ENCODE data around the gene S100A6.
"Not testable (repeated sequence)": the region's sequence is repeated elsewhere in the genome, so short reads cannot be mapped to it uniquely, and the experiment has no call there.

Gene S100A6

GRCh38 chr1:153563483-153563901 lies 27.7 kb upstream of the S100A6 start:
- DNase-seq, result no peak

DNA sequence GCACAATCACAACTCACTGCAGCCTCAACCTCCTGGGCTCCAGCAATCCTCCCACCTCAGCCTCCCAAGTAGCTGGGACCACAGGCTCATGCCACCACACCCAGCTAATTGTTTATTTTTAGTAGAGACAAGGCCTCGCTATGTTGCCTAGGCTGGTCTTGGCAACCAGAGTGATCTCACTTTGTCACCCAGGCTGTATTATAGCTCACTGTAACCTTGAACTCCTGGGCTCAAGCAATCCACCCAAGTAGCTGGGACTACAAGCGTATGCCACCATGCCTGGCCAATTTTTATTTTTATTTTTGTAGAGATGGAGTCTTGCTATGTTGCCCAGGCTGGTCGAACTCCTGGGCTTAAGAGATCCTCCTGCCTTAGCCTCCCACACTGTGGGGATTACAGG lies 26.2 kb upstream of the S100A6 start:
- DNase-seq, result not testable (repeated sequence)

- no peak for DNase-seq
Measured at GRCh38 chr1:153561466-153561985, 25.7 kb upstream of the S100A6 start.

GRCh38 chr1:153560771-153561465 lies 25.1 kb upstream of the S100A6 start:
- DNase-seq, result no peak

GRCh38 chr1:153560241-153560640 lies 24.4 kb upstream of the S100A6 start:
- DNase-seq, result no peak

DNA sequence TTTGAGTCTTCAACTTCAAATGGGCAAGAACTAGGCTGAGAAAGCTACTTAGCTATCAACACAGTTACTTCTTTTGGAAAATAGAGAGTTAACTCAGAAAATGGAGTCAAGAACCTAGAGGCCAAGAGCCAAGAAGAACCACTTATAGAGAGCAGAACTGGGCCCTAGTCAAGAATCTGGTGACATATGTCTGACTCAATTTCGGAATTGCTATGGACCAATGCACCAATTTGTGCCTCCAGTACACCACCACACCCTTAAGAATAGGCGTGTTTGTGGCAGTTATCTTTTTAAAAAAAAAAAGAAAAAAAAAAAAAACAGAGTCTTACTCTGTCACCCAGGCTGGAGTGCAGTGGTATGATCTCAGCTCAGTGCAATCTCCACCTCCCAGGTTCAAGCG lies 22.1 kb upstream of the S100A6 start:
- no peak for DNase-seq

DNA sequence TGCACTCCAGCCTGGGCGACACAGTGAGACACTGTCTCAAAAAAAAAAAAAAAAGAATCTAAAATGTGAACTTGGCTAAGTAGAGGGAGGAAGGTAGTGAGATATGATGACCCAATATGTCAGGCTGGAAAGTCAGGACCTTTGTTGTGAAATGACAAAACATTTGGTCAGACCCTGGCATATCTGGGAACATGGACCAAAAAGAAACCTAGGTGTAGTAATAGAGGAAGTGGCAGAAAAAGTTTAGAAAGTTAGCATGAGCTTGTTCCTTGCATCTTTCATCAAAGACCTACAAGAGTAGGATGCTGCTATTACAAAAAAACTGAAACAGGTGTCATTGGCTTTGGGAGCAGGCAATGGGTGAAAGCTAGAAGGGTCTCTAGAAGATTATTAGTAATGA lies 20.6 kb upstream of the S100A6 start:
- no peak for DNase-seq

DNA sequence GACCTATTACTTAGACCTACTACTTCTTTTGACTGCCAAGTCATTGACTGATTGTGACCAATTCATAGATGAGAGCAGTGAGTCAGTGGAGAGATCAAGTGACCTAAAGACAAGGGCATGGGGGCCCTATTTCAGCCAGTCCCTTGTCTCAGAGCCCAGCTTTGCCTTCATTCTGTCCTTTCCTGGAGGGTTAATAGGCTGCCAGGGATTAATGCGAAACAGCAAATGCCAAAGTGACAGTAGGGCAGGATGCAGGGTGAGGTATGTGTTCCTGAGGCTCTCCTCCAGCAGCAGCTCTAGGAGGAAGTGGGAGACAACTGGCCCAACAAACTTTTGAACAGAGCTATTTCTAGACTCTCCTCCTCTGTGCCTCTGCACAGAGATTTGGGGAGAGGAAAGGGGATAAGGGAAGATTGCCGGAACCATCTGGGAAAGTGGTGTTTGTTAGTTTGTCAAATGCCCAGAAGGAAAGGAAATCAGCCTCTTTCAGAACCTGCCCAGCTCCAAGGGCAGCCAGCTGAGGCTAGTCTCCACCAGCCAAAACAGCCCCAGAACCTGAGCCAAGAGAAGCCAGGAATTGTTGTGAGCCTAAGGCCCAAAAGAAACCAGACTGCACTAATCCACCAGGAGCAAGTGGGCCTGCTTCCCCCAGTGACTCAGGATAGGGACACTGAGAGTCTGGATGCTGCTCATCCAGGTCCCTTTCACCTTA lies 18.2 kb upstream of the S100A6 start:
- no peak for DNase-seq

DNA sequence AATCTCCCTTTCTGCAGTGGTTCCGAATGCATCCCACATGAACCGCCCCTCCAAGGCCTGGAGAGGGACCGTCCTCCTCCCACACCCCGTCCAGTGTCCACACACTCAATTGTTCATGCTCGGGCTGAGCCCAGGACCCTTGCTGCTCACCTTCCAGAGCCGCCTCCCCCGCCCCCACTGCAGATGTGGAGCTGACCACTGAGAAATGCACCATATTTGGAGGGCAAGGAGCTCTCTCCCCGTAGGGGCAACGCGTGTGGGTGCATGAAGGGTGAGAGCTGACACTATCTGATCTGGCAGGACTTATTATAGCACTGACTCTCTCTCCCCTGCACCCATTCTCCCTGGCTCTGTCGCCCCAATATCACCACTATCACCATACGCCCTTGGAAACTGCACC lies 17.3 kb upstream of the S100A6 start:
- no peak for DNase-seq

DNA sequence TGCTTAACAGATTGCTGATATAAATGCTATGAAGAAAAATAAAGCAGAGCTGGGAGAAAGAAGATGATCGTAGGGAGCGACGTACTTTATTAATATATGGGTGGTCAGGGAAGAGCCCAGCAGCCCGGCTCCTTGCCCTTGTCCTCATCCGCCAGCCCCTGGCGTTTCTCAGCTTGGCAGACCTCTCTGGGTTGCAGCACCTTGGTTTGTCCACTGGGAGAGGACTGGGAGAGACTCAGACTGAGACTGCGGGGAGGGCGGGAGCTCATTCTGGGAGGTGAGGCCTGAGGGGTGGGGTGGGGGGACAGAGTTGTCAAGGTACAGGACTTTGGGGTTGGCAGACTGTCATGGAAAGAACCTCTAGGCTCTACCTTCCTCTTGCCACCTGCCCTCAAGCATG lies 16.5 kb upstream of the S100A6 start:
- DNase-seq, result no peak

DNA sequence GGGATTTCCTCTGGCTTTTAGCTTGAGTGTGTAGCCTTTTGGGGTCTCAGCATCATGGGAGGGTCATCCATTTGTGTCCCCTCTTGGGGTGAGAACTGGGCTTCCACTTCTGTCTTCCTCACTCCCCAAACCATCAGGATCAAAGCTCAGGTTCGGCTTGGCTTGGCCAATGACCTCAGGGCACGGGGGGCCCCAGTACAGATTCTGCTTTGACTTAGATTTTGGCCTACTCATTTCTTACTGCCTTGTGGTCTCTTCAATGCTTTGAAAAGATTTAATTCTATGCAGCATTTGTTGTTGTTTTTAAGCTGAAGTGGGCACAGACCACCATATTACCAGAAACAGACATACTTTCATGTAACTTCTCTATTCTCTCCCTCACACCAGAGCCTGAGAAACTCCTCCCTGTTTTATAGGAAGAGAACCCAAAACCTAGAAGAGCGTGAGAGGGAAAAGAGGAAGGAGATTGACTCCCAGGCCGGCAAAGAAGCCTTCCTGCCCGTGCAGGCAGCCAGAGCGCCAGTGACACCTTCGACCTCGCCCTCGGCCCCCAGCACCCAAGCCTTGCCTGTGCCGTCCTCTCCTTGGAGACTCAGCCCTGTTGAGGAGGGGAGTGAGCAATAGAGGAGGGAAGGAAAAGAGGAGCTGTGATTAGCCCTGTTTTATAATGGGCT lies 15.2 kb upstream of the S100A6 start:
- no peak for DNase-seq

- no peak for DNase-seq
Measured at GRCh38 chr1:153550398-153550758, 14.6 kb upstream of the S100A6 start.

DNA sequence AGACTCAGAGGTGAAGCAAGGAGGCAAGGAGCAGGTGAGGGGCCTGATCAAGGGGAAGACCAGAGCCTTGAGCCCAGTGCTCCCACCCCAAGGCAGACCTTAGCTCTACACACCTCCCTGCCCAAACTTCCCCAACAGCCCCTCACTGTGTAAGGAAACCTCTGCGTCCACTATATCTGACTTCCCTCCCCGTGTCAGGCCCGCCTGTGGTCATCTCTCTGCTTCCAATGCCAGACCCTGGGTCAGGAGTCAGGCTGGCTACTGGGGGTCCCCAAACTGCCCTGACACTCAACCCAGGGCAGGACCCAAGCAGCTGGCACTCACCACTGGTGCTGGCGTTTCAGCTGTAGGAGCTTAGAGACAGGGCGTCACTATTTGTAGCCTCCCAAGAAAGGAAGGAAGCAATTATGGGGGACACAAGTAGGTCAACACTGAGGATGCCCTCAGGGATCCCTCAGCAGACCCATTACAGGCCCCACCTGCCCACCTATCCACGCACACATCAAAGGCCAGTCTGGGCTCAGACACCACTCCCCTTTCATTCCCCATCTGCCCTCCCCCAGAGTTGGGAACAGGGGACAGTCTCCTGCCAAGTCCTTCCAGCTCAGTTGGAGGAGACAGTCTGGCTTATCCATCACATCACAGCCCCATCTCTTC lies 14.1 kb upstream of the S100A6 start:
- no peak for DNase-seq

GRCh38 chr1:153548722-153549688 lies 13.2 kb upstream of the S100A6 start, which contains the start of gene S100A3:
TSS of gene S100A3 (minus strand) at chr1:153549258. CDS start at chr1:153548485, 773 bp downstream.
- no peak for DNase-seq

- DNase-seq, result no peak
Measured at GRCh38 chr1:153547560-153548551, 12.1 kb upstream of the S100A6 start.

GRCh38 chr1:153546796-153547559 lies 11.2 kb upstream of the S100A6 start:
- no peak for DNase-seq

DNA sequence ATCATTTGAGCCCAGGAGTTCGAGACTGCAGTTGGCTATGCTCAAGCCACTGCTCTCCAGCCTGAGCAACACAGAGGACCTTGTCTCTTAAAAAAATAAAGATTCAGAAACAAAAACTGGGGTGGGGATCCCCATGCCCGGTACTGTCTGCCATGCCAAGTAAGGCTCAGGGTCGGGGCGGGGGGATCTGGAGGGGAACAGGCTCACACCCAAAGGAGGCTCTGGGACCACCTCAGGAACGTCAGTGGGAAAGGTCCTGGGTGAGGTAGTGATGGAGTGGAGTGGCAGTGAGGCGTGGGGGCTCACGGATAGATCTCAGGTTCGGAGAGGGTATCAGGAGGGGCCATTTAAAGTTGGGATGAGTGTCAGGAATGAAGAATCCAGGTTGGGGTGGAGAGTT lies 10.6 kb upstream of the S100A6 start:
- no peak for DNase-seq

DNA sequence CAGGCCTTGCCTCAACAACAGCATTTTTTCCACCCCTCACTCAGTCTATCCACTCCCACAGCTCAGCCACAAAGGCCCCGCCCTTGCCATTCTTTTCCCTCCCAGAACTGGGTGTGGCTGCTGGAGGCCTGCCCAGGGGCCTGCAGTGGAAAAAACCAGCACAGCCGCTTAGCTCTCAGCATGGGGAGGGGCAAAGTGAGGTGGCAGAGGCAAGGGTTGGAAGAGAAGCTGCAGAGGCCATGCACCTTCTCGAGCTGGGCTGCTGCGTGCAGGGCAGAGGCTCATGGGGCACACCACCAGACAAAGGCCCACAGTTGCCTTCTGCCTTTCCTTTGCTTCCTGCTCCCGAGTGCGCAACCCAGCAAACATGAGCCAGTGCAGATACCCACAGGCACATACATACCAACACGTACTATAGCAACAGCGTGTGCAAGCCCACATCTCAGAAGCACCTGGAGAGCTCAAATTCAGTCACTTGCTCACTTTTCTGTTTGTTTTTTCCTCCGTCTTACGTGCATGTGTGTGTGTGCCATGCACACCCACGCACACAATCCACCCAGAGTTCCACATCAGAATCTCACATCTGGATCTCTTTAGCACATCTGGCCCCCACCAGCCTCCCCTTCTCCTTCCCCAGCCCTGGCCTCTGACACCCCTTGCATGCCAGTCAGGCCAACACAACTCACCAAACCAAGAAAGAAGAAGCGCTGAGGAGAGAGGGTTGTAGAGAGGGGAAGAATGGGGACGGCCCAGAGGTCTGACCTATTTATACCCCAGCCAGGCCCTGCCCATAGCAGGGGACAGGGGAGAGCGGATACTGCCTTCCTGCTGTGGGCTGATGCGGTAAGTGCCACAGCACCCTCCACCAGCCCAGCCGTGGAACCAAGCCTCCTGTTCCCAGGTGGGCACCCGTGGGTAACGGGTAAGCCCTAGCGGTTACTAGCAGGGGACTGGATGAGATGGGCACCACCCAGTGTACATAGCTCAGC lies 9.6 kb upstream of the S100A6 start, which contains the start of gene S100A4:
Gene S100A4, minus strand, starts transcription at position 740 of the 989 bp plus-strand sequence. CDS start 1,012 bp downstream, outside the sequence.
- DNase-seq, result peak; percentile 72

All from NCI-H1092 treated with DMSO at 0.1 percent for 48 hours (cell line).